Stimulated activated CD8-positive, alpha-beta memory T cell treated with anti-CD3 and anti-CD28 coated beads, Interleukin-2, amount 100 ng/mL, for 48 hours (primary cell): ENCODE data around the gene HSPA6.
A peak's percentile ranks its signal among the peaks of the same experiment; 100 is the strongest.
"Not testable (repeated sequence)": the region's sequence is repeated elsewhere in the genome, so short reads cannot be mapped to it uniquely, and the experiment has no call there.

Source experiments
- DNase-seq, 2 donors: peaks; one replicate each; pipeline ENCODE4 v3.0.0-alpha.2; 2020; ENCODE audit warnings: low read depth in 2 of 2

HSPA6 gene

GRCh38 chr1:161503394-161503748, 21.0 kb upstream of the HSPA6 start:
- no peak for DNase-seq

GRCh38 chr1:161505686-161506085, 18.7 kb upstream of the HSPA6 start:
- no peak for DNase-seq

- no peak for DNase-seq
These were observed 17.8 kb upstream of the HSPA6 start for GRCh38 chr1:161506336-161507223.

GRCh38 chr1:161510477-161510876, 13.9 kb upstream of the HSPA6 start:
- no peak for DNase-seq

GRCh38 chr1:161511018-161511755, 13.2 kb upstream of the HSPA6 start:
- no peak for DNase-seq

- DNase-seq, result no peak
These were observed 12.6 kb upstream of the HSPA6 start for GRCh38 chr1:161511756-161512060.

GRCh38 chr1:161512636-161513447, 11.5 kb upstream of the HSPA6 start:
- not testable (repeated sequence) for DNase-seq

GRCh38 chr1:161513448-161513780, 10.9 kb upstream of the HSPA6 start:
- DNase-seq, result not testable (repeated sequence)

GRCh38 chr1:161513953-161514352, 10.4 kb upstream of the HSPA6 start:
- DNase-seq, result not testable (repeated sequence)

GRCh38 chr1:161523041-161523816, 1.1 kb upstream of the HSPA6 start:
- DNase-seq, result not testable (repeated sequence)

GRCh38 chr1:161524742-161525291, 477 bp downstream of the HSPA6 start:
- not testable (repeated sequence) for DNase-seq

- not testable (repeated sequence) for DNase-seq
These were observed 981 bp downstream of the HSPA6 start for GRCh38 chr1:161525321-161525720.

- not testable (repeated sequence) for DNase-seq
These were observed 1.6 kb downstream of the HSPA6 start for GRCh38 chr1:161525918-161526317.

- DNase-seq, result not testable (repeated sequence)
These were observed 4.2 kb downstream of the HSPA6 start for GRCh38 chr1:161528550-161528949.

GRCh38 chr1:161529463-161530104, 5.2 kb downstream of the HSPA6 start:
- not testable (repeated sequence) for DNase-seq

GRCh38 chr1:161530158-161530557, 5.8 kb downstream of the HSPA6 start:
- peak; percentile 30 to 59 for DNase-seq

GRCh38 chr1:161530671-161531641, 6.6 kb downstream of the HSPA6 start:
- DNase-seq, result peak; percentile 74 to 97

- DNase-seq, result no peak
These were observed 7.8 kb downstream of the HSPA6 start for GRCh38 chr1:161531986-161532643.
